Right lobe of liver (tissue), 4 donors: ENCODE data around the gene ANAPC7.

ENCODE experiments used
- POLR2A ChIP-seq: fragments of 450-650 bp; IDR thresholded peaks from one replicate; pipeline ENCODE4 v1.6.1; 2017; ENCODE audit warnings: antibody characterized with exemption, mild to moderate bottlenecking
- TF ChIP-seq, protein P1 (sequence below), 4 donors: fragments of 200-600 bp in 3 of 4; fragments of 450-650 bp in 1 of 4; IDR thresholded peaks; one replicate each; pipeline versions ENCODE4 v1.5.1 to v1.8.0; 2016 to 2022; ENCODE audit warnings: antibody characterized with exemption in 4 of 4, mild to moderate bottlenecking in 2 of 4
- donor health status: DM: no; HTN: no; CAD: no.
- donor health status: DM: no; HTN: no; CAD: no.
- donor health status: DM: no; HTN: yes; CAD: no.

DNA sequence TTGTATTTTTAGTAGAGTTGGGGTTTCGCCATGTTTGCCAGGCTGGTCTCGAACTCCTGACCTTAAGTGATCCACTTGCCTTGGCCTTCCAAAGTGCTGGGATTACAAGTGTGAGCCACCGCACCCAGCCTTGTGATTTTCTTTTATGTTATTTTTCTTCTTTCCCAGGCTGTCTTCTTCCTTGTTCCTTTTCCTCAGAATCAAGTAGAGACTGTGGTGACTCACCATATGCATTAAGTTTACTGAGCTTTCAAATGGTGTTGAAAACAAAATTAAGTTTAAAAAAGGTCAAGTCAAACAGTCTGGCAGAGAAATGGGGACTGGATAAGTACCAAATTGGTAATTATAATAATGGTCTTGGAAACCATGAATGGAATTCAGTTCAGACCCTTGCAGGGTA is 40.9 kb upstream of the ANAPC7 start:
- no peak for TF ChIP-seq POLR2A
- TF ChIP-seq, protein P1, sequence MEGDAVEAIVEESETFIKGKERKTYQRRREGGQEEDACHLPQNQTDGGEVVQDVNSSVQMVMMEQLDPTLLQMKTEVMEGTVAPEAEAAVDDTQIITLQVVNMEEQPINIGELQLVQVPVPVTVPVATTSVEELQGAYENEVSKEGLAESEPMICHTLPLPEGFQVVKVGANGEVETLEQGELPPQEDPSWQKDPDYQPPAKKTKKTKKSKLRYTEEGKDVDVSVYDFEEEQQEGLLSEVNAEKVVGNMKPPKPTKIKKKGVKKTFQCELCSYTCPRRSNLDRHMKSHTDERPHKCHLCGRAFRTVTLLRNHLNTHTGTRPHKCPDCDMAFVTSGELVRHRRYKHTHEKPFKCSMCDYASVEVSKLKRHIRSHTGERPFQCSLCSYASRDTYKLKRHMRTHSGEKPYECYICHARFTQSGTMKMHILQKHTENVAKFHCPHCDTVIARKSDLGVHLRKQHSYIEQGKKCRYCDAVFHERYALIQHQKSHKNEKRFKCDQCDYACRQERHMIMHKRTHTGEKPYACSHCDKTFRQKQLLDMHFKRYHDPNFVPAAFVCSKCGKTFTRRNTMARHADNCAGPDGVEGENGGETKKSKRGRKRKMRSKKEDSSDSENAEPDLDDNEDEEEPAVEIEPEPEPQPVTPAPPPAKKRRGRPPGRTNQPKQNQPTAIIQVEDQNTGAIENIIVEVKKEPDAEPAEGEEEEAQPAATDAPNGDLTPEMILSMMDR (IDR thresholded peaks at IDR 0.05): no peak
